Mesothelial cell of epicardium (in vitro differentiated cells): ENCODE measurements around the gene BAHCC1. TPM values are rescaled to one million over a fixed set of nuclear protein-coding genes. Genes with fewer than 3 reads are reported as not detected.
A peak's percentile ranks its signal among the peaks of the same experiment; 100 is the strongest.

Source experiments
- DNase-seq, 2 experiments: peaks; one replicate each; pipeline ENCODE4 v3.0.0; 2021; ENCODE audit warnings: low spot score in 2 of 2; ENCODE audit not compliant: unreplicated experiment in 2 of 2
- H3K27ac Mint-ChIP-seq: 2 replicates; pipeline ENCODE4 v1.8.0; 2021; ENCODE audit warnings: mixed read lengths
- H3K27me3 Mint-ChIP-seq: 2 replicates; pipeline ENCODE4 v1.8.0; 2021; ENCODE audit warnings: low read depth, mixed read lengths
- H3K36me3 Mint-ChIP-seq: 2 replicates; pipeline ENCODE4 v1.8.0; 2021; ENCODE audit warnings: mixed read lengths
- H3K4me1 Mint-ChIP-seq: 2 replicates; pipeline ENCODE4 v1.8.0; 2021; ENCODE audit warnings: mixed read lengths
- H3K4me3 Mint-ChIP-seq: 2 replicates; pipeline ENCODE4 v1.8.0; 2021; ENCODE audit warnings: mild to moderate bottlenecking, moderate library complexity, mixed read lengths
- H3K9me3 Mint-ChIP-seq: 2 replicates; pipeline ENCODE4 v1.8.0; 2021; ENCODE audit warnings: mixed read lengths
- CTCF ChIP-seq: fragments of 200-600 bp; sonication (generic); IDR thresholded peaks from one replicate; pipeline ENCODE4 v1.5.0; 2021; ENCODE audit warnings: antibody characterized with exemption; ENCODE audit not compliant: unreplicated experiment
- total RNA-seq: library from RNA; stranded (reverse); gene quantifications from 3 replicates; pipeline ENCODE4 v1.2.1, GENCODE V29; 2021

Gene BAHCC1
- total RNA-seq, 1 donor from 2014 or later = 34.9 TPM

- H3K36me3 Mint-ChIP-seq = no peaks in the 10 kb centered on the region
- DNase-seq = no peak
- H3K27ac Mint-ChIP-seq = peak overlapping the region; percentile 30
- TF ChIP-seq CTCF = no peak
- no peak overlapping the region for H3K4me3 Mint-ChIP-seq
- H3K27me3 Mint-ChIP-seq = no peaks in the 10 kb centered on the region
- H3K9me3 Mint-ChIP-seq = no peaks in the 10 kb centered on the region
- H3K4me1 Mint-ChIP-seq = peaks cover 12% of the 10 kb centered on the region
Observed at GRCh38 chr17:81417049-81417878, 22.0 kb downstream of the BAHCC1 start.

GRCh38 chr17:81417879-81418709 is 22.8 kb downstream of the BAHCC1 start:
- no peaks in the 10 kb centered on the region for H3K9me3 Mint-ChIP-seq
- TF ChIP-seq CTCF = no peak
- H3K4me3 Mint-ChIP-seq = no peak overlapping the region
- H3K4me1 Mint-ChIP-seq = peaks cover 9% of the 10 kb centered on the region
- no peaks in the 10 kb centered on the region for H3K27me3 Mint-ChIP-seq
- no peak for DNase-seq
- no peak overlapping the region for H3K27ac Mint-ChIP-seq
- H3K36me3 Mint-ChIP-seq = no peaks in the 10 kb centered on the region

GRCh38 chr17:81418710-81419318 is 23.6 kb downstream of the BAHCC1 start:
- no peaks in the 10 kb centered on the region for H3K27me3 Mint-ChIP-seq
- H3K4me1 Mint-ChIP-seq = peaks cover 12% of the 10 kb centered on the region
- TF ChIP-seq CTCF = no peak
- peak overlapping the region; percentile 57 for H3K4me3 Mint-ChIP-seq
- DNase-seq = no peak
- no peaks in the 10 kb centered on the region for H3K36me3 Mint-ChIP-seq
- H3K9me3 Mint-ChIP-seq = no peaks in the 10 kb centered on the region
- H3K27ac Mint-ChIP-seq = peak overlapping the region; percentile 61

- peak overlapping the region; percentile 61 for H3K27ac Mint-ChIP-seq
- TF ChIP-seq CTCF = no peak
- no peaks in the 10 kb centered on the region for H3K27me3 Mint-ChIP-seq
- peaks cover 12% of the 10 kb centered on the region for H3K4me1 Mint-ChIP-seq
- no peaks in the 10 kb centered on the region for H3K9me3 Mint-ChIP-seq
- peak overlapping the region; percentile 57 for H3K4me3 Mint-ChIP-seq
- DNase-seq = peak; percentile 64 to 78
- no peaks in the 10 kb centered on the region for H3K36me3 Mint-ChIP-seq
Observed at GRCh38 chr17:81419319-81419885, 24.1 kb downstream of the BAHCC1 start.
